MM.1S (cell line): Measurements from ENCODE around the gene NCEH1.
"Not testable (repeated sequence)": the region's sequence is repeated elsewhere in the genome, so short reads cannot be mapped to it uniquely, and the experiment has no call there.

Source experiments
- DNase-seq: peaks from one replicate; pipeline ENCODE4 v3.0.0-alpha.2; 2015
- H2AFZ ChIP-seq: fragments of 300-600 bp; sonication (generic); 2 replicates; pipeline ENCODE4 v1.6.0; 2016; ENCODE audit warnings: antibody characterized with exemption, low read length
- H3F3A ChIP-seq: fragments of 300-600 bp; sonication (generic); 2 replicates; pipeline ENCODE4 v1.6.1; 2016; ENCODE audit warnings: mild to moderate bottlenecking, antibody characterized with exemption, low read length, moderate library complexity, mixed read lengths; ENCODE audit not compliant: insufficient read depth
- H3K27ac ChIP-seq: fragments of 300-600 bp; sonication (generic); 2 replicates; pipeline ENCODE4 v1.5.1; 2016; ENCODE audit warnings: mild to moderate bottlenecking, low read length
- H3K27me3 ChIP-seq: fragments of 300-600 bp; sonication (generic); replicated peaks from 2 replicates; pipeline ENCODE4 v1.6.0; 2016; ENCODE audit warnings: low read length; ENCODE audit not compliant: insufficient read depth
- H3K36me3 ChIP-seq: fragments of 300-600 bp; sonication (generic); replicated peaks from 2 replicates; pipeline ENCODE4 v1.6.1; 2016; ENCODE audit warnings: mild to moderate bottlenecking, low read length, mixed read lengths; ENCODE audit not compliant: insufficient read depth
- H3K4me1 ChIP-seq: fragments of 300-600 bp; sonication (generic); 2 replicates; pipeline ENCODE4 v1.6.1; 2016; ENCODE audit warnings: low read length, mixed read lengths
- H3K4me2 ChIP-seq: fragments of 300-600 bp; sonication (generic); 2 replicates; pipeline ENCODE4 v1.6.0; 2016; ENCODE audit warnings: low read depth, low read length
- H3K4me3 ChIP-seq: fragments of 300-600 bp; sonication (generic); 2 replicates; pipeline ENCODE4 v1.5.1; 2016; ENCODE audit warnings: low read length, mixed read lengths
- H3K79me2 ChIP-seq: fragments of 300-600 bp; sonication (generic); 2 replicates; pipeline ENCODE4 v1.6.1; 2016; ENCODE audit warnings: mixed run types, low read length, mixed read lengths
- H3K9ac ChIP-seq: fragments of 300-600 bp; sonication (generic); 2 replicates; pipeline ENCODE4 v1.6.1; 2016; ENCODE audit warnings: low read length, mixed read lengths
- H3K9me2 ChIP-seq: fragments of 300-600 bp; sonication (generic); replicated peaks from 2 replicates; pipeline ENCODE4 v1.6.1; 2016; ENCODE audit warnings: mild to moderate bottlenecking, low read length, mixed read lengths; ENCODE audit not compliant: insufficient read depth
- H3K9me3 ChIP-seq: fragments of 300-600 bp; sonication (generic); replicated peaks from 2 replicates; pipeline ENCODE4 v1.6.1; 2016; ENCODE audit warnings: mild to moderate bottlenecking, low read length, mixed read lengths; ENCODE audit not compliant: insufficient read depth
- H4K20me1 ChIP-seq: fragments of 300-600 bp; sonication (generic); 2 replicates; pipeline ENCODE4 v1.6.1; 2016; ENCODE audit warnings: mild to moderate bottlenecking, low read length, moderate library complexity, mixed read lengths; ENCODE audit not compliant: insufficient read depth
- CTCF ChIP-seq: fragments of 300-600 bp; sonication (generic); IDR thresholded peaks from 2 replicates; pipeline ENCODE4 v1.5.1; 2016; ENCODE audit warnings: antibody characterized with exemption, low read length, mixed read lengths
- EZH2 ChIP-seq: fragments of 300-600 bp; sonication (generic); optimal IDR thresholded peaks from 2 replicates; pipeline ENCODE3; 2017; ENCODE audit warnings: low read depth, mild to moderate bottlenecking, antibody characterized with exemption, low read length, mixed read lengths
- EZH2phosphoT487 ChIP-seq: fragments of 300-600 bp; sonication (generic); IDR thresholded peaks from 2 replicates; pipeline ENCODE4 v1.6.1; 2018; ENCODE audit warnings: antibody characterized with exemption, low read length

The NCEH1 gene

GRCh38 chr3:172598904-172599303, 112.0 kb downstream of the NCEH1 start:
- H3K9me2 ChIP-seq = no peaks in the 10 kb centered on the region

GRCh38 chr3:172596394-172596706, 114.5 kb downstream of the NCEH1 start:
- Histone ChIP-seq H2AFZ (peak overlapping the region; percentile 21), H4K20me1 (no peaks in the 10 kb centered on the region), H3K4me3 (no peak overlapping the region; the same call in 1 of the 2 replicates), H3K79me2 (no peaks in the 10 kb centered on the region), H3K9me3 (no peaks in the 10 kb centered on the region), H3K27ac (no peak overlapping the region), H3K9me2 (no peaks in the 10 kb centered on the region), H3K36me3 (no peaks in the 10 kb centered on the region), H3K4me2 (peak overlapping the region; percentile 58), H3F3A (no peaks in the 10 kb centered on the region; the same call in 1 of the 2 replicates), H3K9ac (no peak overlapping the region), H3K4me1 (peaks cover 24% of the 10 kb centered on the region; the same call in 1 of the 2 replicates), H3K27me3 (no peaks in the 10 kb centered on the region)
- TF ChIP-seq EZH2 (no peak), CTCF (no peak), EZH2phosphoT487 (no peak)
- DNase-seq = no peak

More at GRCh38 chr3:172598904-172599303, 112.0 kb downstream of the NCEH1 start:
- H3K4me1 ChIP-seq = peaks cover 10% of the 10 kb centered on the region; the same call in 1 of the 2 replicates
- H3K79me2 ChIP-seq = no peaks in the 10 kb centered on the region
- no peak for TF ChIP-seq EZH2
- no peak for TF ChIP-seq EZH2phosphoT487
- no peak for TF ChIP-seq CTCF
- H3K4me3 ChIP-seq = no peak overlapping the region
- H3K27me3 ChIP-seq = no peaks in the 10 kb centered on the region
- no peak overlapping the region for H2AFZ ChIP-seq
- DNase-seq = no peak
- no peak overlapping the region for H3K4me2 ChIP-seq
- H3F3A ChIP-seq = no peaks in the 10 kb centered on the region
- H4K20me1 ChIP-seq = no peaks in the 10 kb centered on the region
- no peaks in the 10 kb centered on the region for H3K9me3 ChIP-seq
- H3K36me3 ChIP-seq = no peaks in the 10 kb centered on the region
- H3K9ac ChIP-seq = no peak overlapping the region
- no peak overlapping the region for H3K27ac ChIP-seq

GRCh38 chr3:172595664-172596393, 115.0 kb downstream of the NCEH1 start:
- Histone ChIP-seq H3K9me2 (no peaks in the 10 kb centered on the region), H3K4me3 (peak overlapping the region; percentile 38), H3K27ac (no peak overlapping the region), H3K27me3 (no peaks in the 10 kb centered on the region), H3K36me3 (no peaks in the 10 kb centered on the region), H3K79me2 (no peaks in the 10 kb centered on the region), H3K9ac (no peak overlapping the region), H3F3A (no peaks in the 10 kb centered on the region; the same call in 1 of the 2 replicates), H2AFZ (peak overlapping the region; percentile 21), H4K20me1 (no peaks in the 10 kb centered on the region), H3K9me3 (no peaks in the 10 kb centered on the region), H3K4me2 (peak overlapping the region; percentile 58), H3K4me1 (peaks cover 25% of the 10 kb centered on the region; the same call in 1 of the 2 replicates)
- TF ChIP-seq EZH2phosphoT487 (no peak), CTCF (peak; percentile 97), EZH2 (no peak)
- peak; percentile 90 for DNase-seq

- H2AFZ ChIP-seq = peak overlapping the region; percentile 21; the same call in 1 of the 2 replicates
- DNase-seq, H3K9me3 ChIP-seq, H3K27ac ChIP-seq, H3K79me2 ChIP-seq, H3K4me3 ChIP-seq, H3K27me3 ChIP-seq, H3F3A ChIP-seq, H3K9ac ChIP-seq, H3K9me2 ChIP-seq, H4K20me1 ChIP-seq, H3K36me3 ChIP-seq: not testable (repeated sequence)
- peak overlapping the region; percentile 58; the same call in 1 of the 2 replicates for H3K4me2 ChIP-seq
- H3K4me1 ChIP-seq = peaks cover 25% of the 10 kb centered on the region; the same call in 1 of the 2 replicates
Measured at GRCh38 chr3:172594900-172595663, 115.8 kb downstream of the NCEH1 start.
